PC-3 (cell line): ENCODE results near the gene ASB18. TPM values are rescaled to one million over a fixed set of nuclear protein-coding genes. Genes with fewer than 3 reads are reported as not detected.

ENCODE experiments used
- ATAC-seq: fragments of 200-7000 bp; cut with Tn5 transposase; 2 replicates; pipeline ENCODE4 v1.9.1; 2020; ENCODE audit warnings: mild to moderate bottlenecking, moderate library complexity
- BruUV-seq: library from RNA; stranded (reverse); fragments of 400-500 nt; replicated peaks from 2 replicates; lab custom pipeline; 2021; lab: Mats Ljungman, UMichigan
- CTCF ChIA-PET: fragments of 300-600 bp; sonication (Branson Sonifier 250); formaldehyde crosslinking; loops from one replicate; lab custom pipeline; 2022; ENCODE audit warnings: antibody characterized with exemption; lab: Charles Lee
- POLR2A ChIA-PET: fragments of 300-600 bp; sonication (Branson Sonifier 250); formaldehyde crosslinking; loops from one replicate; lab custom pipeline; 2022; ENCODE audit warnings: antibody characterized with exemption; ENCODE audit not compliant: unreplicated experiment; lab: Charles Lee
- DNase-seq: peaks from one replicate; pipeline ENCODE4 v3.0.0-alpha.2; 2015
- H2AFZ ChIP-seq: fragments of 300-600 bp; sonication (generic); 2 replicates; pipeline ENCODE4 v1.6.0; 2016; ENCODE audit warnings: antibody characterized with exemption, low read length
- H3F3A ChIP-seq: fragments of 300-600 bp; sonication (generic); one replicate; pipeline ENCODE4 v1.6.0; 2017; ENCODE audit warnings: antibody characterized with exemption, low read length, control low read depth, mild to moderate bottlenecking; ENCODE audit not compliant: unreplicated experiment
- H3K27ac ChIP-seq: fragments of 300-600 bp; sonication (generic); 2 replicates; pipeline ENCODE4 v1.5.1; 2016; ENCODE audit warnings: mild to moderate bottlenecking, low read length
- H3K27me3 ChIP-seq: fragments of 300-600 bp; sonication (generic); 2 replicates; pipeline ENCODE4 v1.6.1; 2016; ENCODE audit warnings: low read length, mixed read lengths
- H3K36me3 ChIP-seq: fragments of 300-600 bp; sonication (generic); 2 replicates; pipeline ENCODE4 v1.6.1; 2016; ENCODE audit warnings: low read depth, mixed run types, low read length, mixed read lengths
- H3K4me1 ChIP-seq: fragments of 300-600 bp; sonication (generic); 2 replicates; pipeline ENCODE4 v1.5.1; 2016; ENCODE audit warnings: low read length; ENCODE audit not compliant: insufficient read depth
- H3K4me2 ChIP-seq: fragments of 300-600 bp; sonication (generic); 2 replicates; pipeline ENCODE4 v1.6.0; 2016; ENCODE audit warnings: low read length
- H3K4me3 ChIP-seq: fragments of 300-600 bp; sonication (generic); 2 replicates; pipeline ENCODE4 v1.5.1; 2016; ENCODE audit warnings: mild to moderate bottlenecking, low read length, mixed read lengths
- H3K79me2 ChIP-seq: fragments of 300-600 bp; sonication (generic); 2 replicates; pipeline ENCODE4 v1.6.1; 2017; ENCODE audit warnings: low read length, mixed read lengths
- H3K9ac ChIP-seq: fragments of 300-600 bp; sonication (generic); 2 replicates; pipeline ENCODE4 v1.6.0; 2016; ENCODE audit warnings: mild to moderate bottlenecking, low read length
- H3K9me2 ChIP-seq: fragments of 300-600 bp; sonication (generic); replicated peaks from 2 replicates; pipeline ENCODE4 v1.6.1; 2016; ENCODE audit warnings: mixed run types, low read length, mixed read lengths
- H3K9me3 ChIP-seq: fragments of 300-600 bp; sonication (generic); 2 replicates; pipeline ENCODE4 v1.6.1; 2016; ENCODE audit warnings: low read length, mixed read lengths
- H4K20me1 ChIP-seq: fragments of 300-600 bp; sonication (generic); 2 replicates; pipeline ENCODE4 v1.6.1; 2016; ENCODE audit warnings: low read length, mixed read lengths
- CTCF ChIP-seq: fragments of 300-600 bp; sonication (generic); conservative IDR thresholded peaks from 2 replicates; pipeline ENCODE4 v1.5.1; 2017; ENCODE audit warnings: antibody characterized with exemption, low read depth, mild to moderate bottlenecking, low read length
- EZH2 ChIP-seq: fragments of 300-600 bp; sonication (generic); IDR thresholded peaks from one replicate; pipeline ENCODE4 v1.6.1; 2017; ENCODE audit warnings: antibody characterized with exemption, mild to moderate bottlenecking, low read length; ENCODE audit not compliant: unreplicated experiment
- EZH2phosphoT487 ChIP-seq: fragments of 300-600 bp; sonication (generic); IDR thresholded peaks from 2 replicates; pipeline ENCODE4 v1.6.1; 2018; ENCODE audit warnings: mild to moderate bottlenecking, antibody characterized with exemption, low read length, borderline replicate concordance
- intact Hi-C: fragments of 100-400 bp; cut with micrococcal nuclease; formaldehyde crosslinking; loops from 2 replicates; pipeline ENCODE4 v1.9.0; 2023
- total RNA-seq: library from RNA; depleted of rRNA; stranded (reverse); fragments of >200 nt; gene quantifications from 2 replicates; pipeline ENCODE4 v1.2.3, GENCODE V29; 2014

Gene ASB18
- total RNA-seq, 1 experiment from 2014 or later: 0.15 TPM

- intact Hi-C loops: no loop called here
- Histone ChIP-seq H3F3A (no peaks in the 10 kb centered on the region), H3K4me2 (no peak overlapping the region), H3K4me1 (no peaks in the 10 kb centered on the region), H3K79me2 (no peaks in the 10 kb centered on the region), H3K9me2 (no peaks in the 10 kb centered on the region), H3K4me3 (no peak overlapping the region), H3K9me3 (no peaks in the 10 kb centered on the region), H3K27me3 (no peaks in the 10 kb centered on the region), H3K9ac (no peak overlapping the region), H3K36me3 (no peaks in the 10 kb centered on the region), H4K20me1 (no peaks in the 10 kb centered on the region), H2AFZ (no peak overlapping the region), H3K27ac (no peak overlapping the region)
- no TSS peak for BruUV-seq
- no peak for DNase-seq
- ChIA-PET CTCF (no interaction called here), POLR2A (no interaction called here)
- ATAC-seq: no peak
- TF ChIP-seq EZH2phosphoT487: no peak
- TF ChIP-seq EZH2: no peak
Measured at GRCh38 chr2:236250909-236251579, 13.2 kb downstream of the ASB18 start.

- H3K9me3 ChIP-seq: no peaks in the 10 kb centered on the region
- H3K9ac ChIP-seq: no peak overlapping the region
- ATAC-seq: no peak
- H4K20me1 ChIP-seq: no peaks in the 10 kb centered on the region
- no peak overlapping the region for H3K4me2 ChIP-seq
- H3F3A ChIP-seq: no peaks in the 10 kb centered on the region
- CTCF ChIA-PET: no interaction called here
- no peak for DNase-seq
- no peak for TF ChIP-seq CTCF
- no peaks in the 10 kb centered on the region for H3K36me3 ChIP-seq
- no TSS peak for BruUV-seq
- POLR2A ChIA-PET: no interaction called here
- no peak overlapping the region for H3K4me3 ChIP-seq
- H3K9me2 ChIP-seq: no peaks in the 10 kb centered on the region
- H3K27me3 ChIP-seq: no peaks in the 10 kb centered on the region
- intact Hi-C loops: no loop called here
- H3K27ac ChIP-seq: no peak overlapping the region
- no peaks in the 10 kb centered on the region for H3K79me2 ChIP-seq
- H3K4me1 ChIP-seq: no peaks in the 10 kb centered on the region
- no peak overlapping the region for H2AFZ ChIP-seq
Measured at GRCh38 chr2:236250286-236250685, 13.9 kb downstream of the ASB18 start.

GRCh38 chr2:236249066-236249465 lies 15.1 kb downstream of the ASB18 start:
- Histone ChIP-seq H3K79me2 (no peaks in the 10 kb centered on the region), H3K4me1 (no peaks in the 10 kb centered on the region), H3K9me3 (no peaks in the 10 kb centered on the region), H3K27ac (no peak overlapping the region), H3K27me3 (no peaks in the 10 kb centered on the region), H4K20me1 (no peaks in the 10 kb centered on the region), H3K9ac (no peak overlapping the region), H3K4me3 (no peak overlapping the region), H3K4me2 (no peak overlapping the region), H2AFZ (no peak overlapping the region), H3K36me3 (no peaks in the 10 kb centered on the region), H3F3A (no peaks in the 10 kb centered on the region), H3K9me2 (no peaks in the 10 kb centered on the region)
- TF ChIP-seq EZH2 (no peak), CTCF (no peak), EZH2phosphoT487 (no peak)
- POLR2A ChIA-PET: no interaction called here
- ATAC-seq: no peak
- no peak for DNase-seq
- CTCF ChIA-PET: no interaction called here
- BruUV-seq: no TSS peak
- intact Hi-C loops: no loop called here
